PC-3 (cell line): ENCODE measurements around the gene HCFC1R1. TPM values are rescaled to one million over a fixed set of nuclear protein-coding genes. Genes with fewer than 3 reads are reported as not detected.

ENCODE experiments used
- ATAC-seq: fragments of 200-7000 bp; cut with Tn5 transposase; 2 replicates; pipeline ENCODE4 v1.9.1; 2020; ENCODE audit warnings: mild to moderate bottlenecking, moderate library complexity
- BruUV-seq: library from RNA; stranded (reverse); fragments of 400-500 nt; replicated peaks from 2 replicates; lab custom pipeline; 2021; lab: Mats Ljungman, UMichigan
- CTCF ChIA-PET: fragments of 300-600 bp; sonication (Branson Sonifier 250); formaldehyde crosslinking; loops from one replicate; lab custom pipeline; 2022; ENCODE audit warnings: antibody characterized with exemption; lab: Charles Lee
- POLR2A ChIA-PET: fragments of 300-600 bp; sonication (Branson Sonifier 250); formaldehyde crosslinking; loops from one replicate; lab custom pipeline; 2022; ENCODE audit warnings: antibody characterized with exemption; ENCODE audit not compliant: unreplicated experiment; lab: Charles Lee
- DNase-seq: peaks from one replicate; pipeline ENCODE4 v3.0.0-alpha.2; 2015
- H2AFZ ChIP-seq: fragments of 300-600 bp; sonication (generic); 2 replicates; pipeline ENCODE4 v1.6.0; 2016; ENCODE audit warnings: antibody characterized with exemption, low read length
- H3F3A ChIP-seq: fragments of 300-600 bp; sonication (generic); one replicate; pipeline ENCODE4 v1.6.0; 2017; ENCODE audit warnings: antibody characterized with exemption, low read length, control low read depth, mild to moderate bottlenecking; ENCODE audit not compliant: unreplicated experiment
- H3K27ac ChIP-seq: fragments of 300-600 bp; sonication (generic); 2 replicates; pipeline ENCODE4 v1.5.1; 2016; ENCODE audit warnings: mild to moderate bottlenecking, low read length
- H3K27me3 ChIP-seq: fragments of 300-600 bp; sonication (generic); 2 replicates; pipeline ENCODE4 v1.6.1; 2016; ENCODE audit warnings: low read length, mixed read lengths
- H3K36me3 ChIP-seq: fragments of 300-600 bp; sonication (generic); 2 replicates; pipeline ENCODE4 v1.6.1; 2016; ENCODE audit warnings: low read depth, mixed run types, low read length, mixed read lengths
- H3K4me1 ChIP-seq: fragments of 300-600 bp; sonication (generic); 2 replicates; pipeline ENCODE4 v1.5.1; 2016; ENCODE audit warnings: low read length; ENCODE audit not compliant: insufficient read depth
- H3K4me2 ChIP-seq: fragments of 300-600 bp; sonication (generic); 2 replicates; pipeline ENCODE4 v1.6.0; 2016; ENCODE audit warnings: low read length
- H3K4me3 ChIP-seq: fragments of 300-600 bp; sonication (generic); 2 replicates; pipeline ENCODE4 v1.5.1; 2016; ENCODE audit warnings: mild to moderate bottlenecking, low read length, mixed read lengths
- H3K79me2 ChIP-seq: fragments of 300-600 bp; sonication (generic); 2 replicates; pipeline ENCODE4 v1.6.1; 2017; ENCODE audit warnings: low read length, mixed read lengths
- H3K9ac ChIP-seq: fragments of 300-600 bp; sonication (generic); 2 replicates; pipeline ENCODE4 v1.6.0; 2016; ENCODE audit warnings: mild to moderate bottlenecking, low read length
- H3K9me2 ChIP-seq: fragments of 300-600 bp; sonication (generic); replicated peaks from 2 replicates; pipeline ENCODE4 v1.6.1; 2016; ENCODE audit warnings: mixed run types, low read length, mixed read lengths
- H3K9me3 ChIP-seq: fragments of 300-600 bp; sonication (generic); 2 replicates; pipeline ENCODE4 v1.6.1; 2016; ENCODE audit warnings: low read length, mixed read lengths
- H4K20me1 ChIP-seq: fragments of 300-600 bp; sonication (generic); 2 replicates; pipeline ENCODE4 v1.6.1; 2016; ENCODE audit warnings: low read length, mixed read lengths
- EZH2 ChIP-seq: fragments of 300-600 bp; sonication (generic); IDR thresholded peaks from one replicate; pipeline ENCODE4 v1.6.1; 2017; ENCODE audit warnings: antibody characterized with exemption, mild to moderate bottlenecking, low read length; ENCODE audit not compliant: unreplicated experiment
- EZH2phosphoT487 ChIP-seq: fragments of 300-600 bp; sonication (generic); IDR thresholded peaks from 2 replicates; pipeline ENCODE4 v1.6.1; 2018; ENCODE audit warnings: mild to moderate bottlenecking, antibody characterized with exemption, low read length, borderline replicate concordance
- intact Hi-C: fragments of 100-400 bp; cut with micrococcal nuclease; formaldehyde crosslinking; loops from 2 replicates; pipeline ENCODE4 v1.9.0; 2023
- total RNA-seq: library from RNA; depleted of rRNA; stranded (reverse); fragments of >200 nt; gene quantifications from 2 replicates; pipeline ENCODE4 v1.2.3, GENCODE V29; 2014
- TF ChIP-seq, protein P1 (sequence below): fragments of 300-600 bp; sonication (generic); conservative IDR thresholded peaks from 2 replicates; pipeline ENCODE4 v1.5.1; 2017; ENCODE audit warnings: antibody characterized with exemption, low read depth, mild to moderate bottlenecking, low read length

The HCFC1R1 gene
- total RNA-seq, 1 experiment from 2014 or later = 56.4 TPM

DNA sequence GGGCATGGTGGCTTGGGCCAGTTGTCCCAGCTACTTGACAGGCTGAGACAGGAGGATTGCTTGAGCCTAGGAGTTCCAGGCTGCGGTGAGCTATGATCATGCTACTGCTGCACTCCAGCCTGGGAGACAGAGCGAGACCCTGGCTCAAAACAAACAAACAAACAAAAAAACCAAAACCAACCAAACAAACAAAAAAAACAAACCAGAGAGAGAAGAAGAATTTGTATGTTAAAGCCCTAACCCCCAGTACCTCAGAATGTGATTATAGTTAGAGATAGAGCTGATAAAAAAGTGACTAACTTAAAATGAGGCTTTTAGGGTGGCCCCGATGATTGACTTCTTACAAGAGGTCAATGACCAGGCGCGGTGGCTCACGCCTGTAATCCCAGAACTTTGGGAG, 21.0 kb upstream of the HCFC1R1 start:
- ATAC-seq = no peak
- H3K9me2 ChIP-seq = no peaks in the 10 kb centered on the region
- BruUV-seq = no TSS peak

DNA sequence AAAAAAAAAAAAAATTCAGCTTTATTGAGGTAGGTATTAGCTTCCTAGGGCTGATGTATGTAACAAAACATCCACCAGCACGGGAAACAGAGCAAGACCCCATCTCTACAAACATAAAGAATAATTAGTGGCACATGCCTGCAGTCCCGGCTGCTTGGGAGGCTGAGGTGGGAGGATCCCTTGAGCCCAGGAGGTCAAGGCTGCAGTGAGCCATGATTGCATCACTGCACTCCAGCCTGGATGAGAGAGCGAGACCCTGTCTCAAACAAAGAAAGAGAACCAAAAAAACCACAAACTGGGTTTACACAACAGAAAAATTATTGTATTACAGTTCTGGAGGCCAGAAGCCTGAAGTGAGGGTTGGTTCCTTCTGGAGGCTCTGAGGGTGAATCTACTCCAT, 18.6 kb upstream of the HCFC1R1 start:
- H3K9ac ChIP-seq = no peak overlapping the region
- no peak overlapping the region for H3K4me3 ChIP-seq
- no peaks in the 10 kb centered on the region for H3K4me1 ChIP-seq
- no peak overlapping the region for H3K27ac ChIP-seq
- no peaks in the 10 kb centered on the region for H3K9me3 ChIP-seq
- no peak overlapping the region for H2AFZ ChIP-seq
- peaks cover 3% of the 10 kb centered on the region; the same call in 1 of the 2 replicates for H3K27me3 ChIP-seq
- DNase-seq (no peak), ATAC-seq (no peak)
- ChIA-PET CTCF (no interaction called here), POLR2A (no interaction called here)
- no TSS peak for BruUV-seq
- no peaks in the 10 kb centered on the region for H3K9me2 ChIP-seq
- no peaks in the 10 kb centered on the region for H3K36me3 ChIP-seq
- H3F3A ChIP-seq = no peaks in the 10 kb centered on the region
- intact Hi-C loops = no loop called here
- H3K4me2 ChIP-seq = no peak overlapping the region
- no peaks in the 10 kb centered on the region for H4K20me1 ChIP-seq
- TF ChIP-seq EZH2 = no peak
- TF ChIP-seq, protein P1, sequence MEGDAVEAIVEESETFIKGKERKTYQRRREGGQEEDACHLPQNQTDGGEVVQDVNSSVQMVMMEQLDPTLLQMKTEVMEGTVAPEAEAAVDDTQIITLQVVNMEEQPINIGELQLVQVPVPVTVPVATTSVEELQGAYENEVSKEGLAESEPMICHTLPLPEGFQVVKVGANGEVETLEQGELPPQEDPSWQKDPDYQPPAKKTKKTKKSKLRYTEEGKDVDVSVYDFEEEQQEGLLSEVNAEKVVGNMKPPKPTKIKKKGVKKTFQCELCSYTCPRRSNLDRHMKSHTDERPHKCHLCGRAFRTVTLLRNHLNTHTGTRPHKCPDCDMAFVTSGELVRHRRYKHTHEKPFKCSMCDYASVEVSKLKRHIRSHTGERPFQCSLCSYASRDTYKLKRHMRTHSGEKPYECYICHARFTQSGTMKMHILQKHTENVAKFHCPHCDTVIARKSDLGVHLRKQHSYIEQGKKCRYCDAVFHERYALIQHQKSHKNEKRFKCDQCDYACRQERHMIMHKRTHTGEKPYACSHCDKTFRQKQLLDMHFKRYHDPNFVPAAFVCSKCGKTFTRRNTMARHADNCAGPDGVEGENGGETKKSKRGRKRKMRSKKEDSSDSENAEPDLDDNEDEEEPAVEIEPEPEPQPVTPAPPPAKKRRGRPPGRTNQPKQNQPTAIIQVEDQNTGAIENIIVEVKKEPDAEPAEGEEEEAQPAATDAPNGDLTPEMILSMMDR = no peak
- TF ChIP-seq EZH2phosphoT487 = no peak
- H3K79me2 ChIP-seq = no peaks in the 10 kb centered on the region

More for the DNA sequence above, 21.0 kb upstream of the HCFC1R1 start:
- Histone ChIP-seq H3K9me3 (no peaks in the 10 kb centered on the region), H2AFZ (no peak overlapping the region), H3K36me3 (no peaks in the 10 kb centered on the region), H3K9ac (no peak overlapping the region), H3K79me2 (no peaks in the 10 kb centered on the region), H3K4me2 (0 out of 2 replicates have a peak overlapping the region, but pooled peaks have one; percentile 98), H3K27me3 (peaks cover 3% of the 10 kb centered on the region; the same call in 1 of the 2 replicates), H4K20me1 (no peaks in the 10 kb centered on the region), H3K4me3 (no peak overlapping the region; the same call in 1 of the 2 replicates), H3K27ac (no peak overlapping the region), H3F3A (no peaks in the 10 kb centered on the region), H3K4me1 (no peaks in the 10 kb centered on the region)
- no peak for TF ChIP-seq EZH2phosphoT487
- TF ChIP-seq, protein P1 = no peak
- POLR2A ChIA-PET = no interaction called here
- DNase-seq = no peak
- CTCF ChIA-PET = no interaction called here
- intact Hi-C loops = no loop called here

DNA sequence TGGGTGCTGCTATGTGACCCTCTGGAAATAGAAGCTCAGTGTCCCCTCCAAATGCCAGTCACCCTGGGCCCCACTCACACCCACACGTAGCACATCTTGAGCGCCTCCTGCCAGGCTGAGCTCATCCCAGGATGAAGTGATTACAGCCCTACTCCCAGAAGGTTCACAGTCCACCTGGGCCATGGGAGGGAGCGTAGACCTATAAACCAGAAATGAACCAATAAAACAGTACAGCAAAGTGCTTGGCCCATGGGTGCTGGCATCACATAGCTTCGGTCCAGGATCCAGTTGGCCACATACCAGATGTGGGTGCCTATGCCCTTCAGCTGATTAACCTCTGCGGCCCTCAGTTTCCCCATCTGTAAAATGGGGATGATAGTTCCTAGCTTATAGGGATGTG, 15.2 kb upstream of the HCFC1R1 start:
- Histone ChIP-seq H3K79me2 (no peaks in the 10 kb centered on the region), H4K20me1 (no peaks in the 10 kb centered on the region), H3K27ac (no peak overlapping the region), H3F3A (no peaks in the 10 kb centered on the region), H3K4me2 (no peak overlapping the region), H3K4me1 (no peaks in the 10 kb centered on the region), H3K27me3 (no peaks in the 10 kb centered on the region), H3K4me3 (no peak overlapping the region), H3K36me3 (no peaks in the 10 kb centered on the region), H3K9me3 (no peaks in the 10 kb centered on the region), H3K9me2 (no peaks in the 10 kb centered on the region), H2AFZ (no peak overlapping the region), H3K9ac (no peak overlapping the region)
- ChIA-PET CTCF (no interaction called here), POLR2A (no interaction called here)
- TF ChIP-seq, protein P1 = no peak
- TF ChIP-seq EZH2 = no peak
- no peak for TF ChIP-seq EZH2phosphoT487
- ATAC-seq = no peak
- no TSS peak for BruUV-seq
- intact Hi-C loops = no loop called here
- no peak for DNase-seq
